Endothelial cell of umbilical vein (primary cell): ENCODE data around the gene WNT4.

Experiments
- POLR2AphosphoS5 ChIP-seq: IDR thresholded peaks from 2 replicates; pipeline ENCODE4 v1.6.1; 2012; ENCODE audit warnings: low read depth, mild to moderate bottlenecking, control low read depth, low read length, moderate library complexity; ENCODE audit not compliant: insufficient read depth
- TF ChIP-seq, protein P1 (sequence below), 2 donors: IDR thresholded peaks; 1 replicate in 1 of 2; 2 replicates in 1 of 2; pipeline ENCODE4 v1.5.1; 2011; ENCODE audit warnings: low read length in 2 of 2, mild to moderate bottlenecking in 2 of 2, moderate library complexity in 2 of 2, control low read depth in 1 of 2, inconsistent platforms in 1 of 2, low read depth in 1 of 2; ENCODE audit not compliant: insufficient read depth in 1 of 2; ENCODE audit errors: extremely low read depth in 1 of 2

DNA sequence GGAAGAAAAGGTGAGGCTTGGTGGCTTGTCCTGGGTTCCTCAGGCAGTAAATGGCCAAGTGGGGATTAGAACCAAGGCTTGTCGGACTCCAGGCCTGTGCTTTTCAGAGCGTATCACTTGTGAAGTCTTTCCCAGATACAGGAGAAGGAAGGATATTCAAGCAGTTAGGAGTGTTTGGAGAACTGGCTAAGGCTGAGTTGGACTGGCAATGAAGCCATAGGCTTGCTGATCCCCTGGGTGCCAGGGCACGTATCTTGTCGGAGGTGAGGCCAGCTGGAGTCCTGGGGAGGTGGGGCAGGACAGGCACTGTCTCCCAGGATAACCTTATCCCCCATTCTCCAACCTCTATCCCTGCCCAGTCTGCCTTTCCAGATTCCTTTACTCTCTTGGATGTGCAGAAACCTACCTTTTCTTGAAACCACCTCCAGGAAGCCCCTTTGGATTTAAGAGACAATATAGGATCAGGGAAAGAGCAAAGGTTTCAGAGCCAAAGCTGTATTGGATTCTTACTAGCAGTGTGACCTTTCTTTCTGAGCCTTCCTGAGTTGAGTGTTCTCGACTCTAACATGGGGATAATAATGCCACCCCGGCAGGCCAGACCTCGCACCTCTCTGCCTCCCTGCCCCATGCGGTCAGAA lies 18.2 kb downstream of the WNT4 start:
- TF ChIP-seq POLR2AphosphoS5, result no peak
- TF ChIP-seq, protein P1, sequence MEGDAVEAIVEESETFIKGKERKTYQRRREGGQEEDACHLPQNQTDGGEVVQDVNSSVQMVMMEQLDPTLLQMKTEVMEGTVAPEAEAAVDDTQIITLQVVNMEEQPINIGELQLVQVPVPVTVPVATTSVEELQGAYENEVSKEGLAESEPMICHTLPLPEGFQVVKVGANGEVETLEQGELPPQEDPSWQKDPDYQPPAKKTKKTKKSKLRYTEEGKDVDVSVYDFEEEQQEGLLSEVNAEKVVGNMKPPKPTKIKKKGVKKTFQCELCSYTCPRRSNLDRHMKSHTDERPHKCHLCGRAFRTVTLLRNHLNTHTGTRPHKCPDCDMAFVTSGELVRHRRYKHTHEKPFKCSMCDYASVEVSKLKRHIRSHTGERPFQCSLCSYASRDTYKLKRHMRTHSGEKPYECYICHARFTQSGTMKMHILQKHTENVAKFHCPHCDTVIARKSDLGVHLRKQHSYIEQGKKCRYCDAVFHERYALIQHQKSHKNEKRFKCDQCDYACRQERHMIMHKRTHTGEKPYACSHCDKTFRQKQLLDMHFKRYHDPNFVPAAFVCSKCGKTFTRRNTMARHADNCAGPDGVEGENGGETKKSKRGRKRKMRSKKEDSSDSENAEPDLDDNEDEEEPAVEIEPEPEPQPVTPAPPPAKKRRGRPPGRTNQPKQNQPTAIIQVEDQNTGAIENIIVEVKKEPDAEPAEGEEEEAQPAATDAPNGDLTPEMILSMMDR (IDR thresholded peaks at IDR 0.05; ENCODE audit: extremely low read depth in 1 of 2, insufficient read depth in 1 of 2, low read depth in 1 of 2, low read length in 2 of 2), result no peak
